GM18505 (cell line): Measurements from ENCODE around the gene NOTCH1.
A peak's percentile ranks its signal among the peaks of the same experiment; 100 is the strongest.

ENCODE experiments used
- ATAC-seq: cut with Tn5 transposase; IDR thresholded peaks from one replicate; pipeline ENCODE4 v1.9.1; 2021; ENCODE audit not compliant: unreplicated experiment
- POLR2A ChIP-seq: IDR thresholded peaks from 4 replicates; pipeline ENCODE4 v1.6.1; 2011; ENCODE audit warnings: borderline replicate concordance; ENCODE audit not compliant: insufficient read depth, insufficient read length; ENCODE audit errors: extremely low read depth

NOTCH1 gene

DNA sequence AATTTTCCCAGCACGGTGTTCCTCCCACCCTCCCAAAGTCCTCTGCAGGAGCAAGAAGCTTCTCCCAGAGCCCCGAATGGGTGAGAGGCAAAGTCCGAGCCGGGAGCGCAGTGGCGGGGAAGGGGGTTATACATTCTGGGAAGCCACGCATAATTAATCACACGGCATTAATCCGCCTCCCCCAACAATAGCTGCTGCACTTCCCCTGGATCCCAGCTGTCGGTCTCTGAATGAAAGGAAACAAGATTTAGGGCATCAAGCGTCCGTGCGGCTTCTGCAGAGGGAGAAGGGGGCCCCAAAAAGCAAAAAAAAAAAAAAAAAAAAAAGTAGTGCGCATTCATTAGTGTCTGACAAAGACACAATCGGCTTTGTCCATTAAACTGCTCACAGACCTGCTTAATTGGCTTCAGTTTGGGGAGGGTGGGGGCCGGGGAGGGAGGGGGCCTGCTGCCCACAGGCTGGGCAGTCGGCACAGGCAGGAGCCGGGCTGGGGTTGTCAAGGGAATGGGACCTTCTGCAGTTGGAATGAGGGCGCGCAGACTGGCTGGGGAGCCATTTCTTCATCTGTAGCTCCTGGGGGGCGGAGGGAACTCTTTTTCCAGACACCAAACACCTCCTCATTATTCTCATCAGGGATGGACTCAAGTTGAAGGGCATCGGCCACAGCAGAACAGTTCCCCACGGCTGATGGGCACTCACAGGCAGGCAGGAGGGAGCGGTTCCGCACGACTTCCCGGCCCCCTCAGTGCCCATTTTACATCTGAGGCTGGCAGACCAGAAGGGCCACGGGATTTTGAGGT lies 3.4 kb downstream of the NOTCH1 start:
- TF ChIP-seq POLR2A, result no peak
- no peak for ATAC-seq

DNA sequence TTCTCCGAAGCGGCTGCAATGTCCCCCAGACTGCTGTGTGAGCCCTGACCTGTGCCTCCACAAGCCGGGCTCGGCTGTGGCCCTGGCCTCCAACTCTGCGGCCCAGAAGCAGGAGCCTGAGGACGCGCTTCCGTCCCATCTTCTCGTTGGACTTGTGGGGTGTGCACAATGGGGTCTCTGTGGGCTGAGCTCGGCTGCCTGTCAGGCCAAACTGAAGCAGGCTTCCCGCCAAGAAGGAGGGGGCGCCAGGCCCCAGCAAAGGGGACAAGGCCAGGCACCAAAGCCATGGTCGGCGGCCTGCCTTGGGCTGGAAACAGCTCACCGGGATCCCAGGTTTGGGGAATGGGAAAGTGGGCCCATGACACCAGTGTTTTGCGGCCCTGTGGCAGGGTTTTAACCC lies 4.1 kb downstream of the NOTCH1 start:
- TF ChIP-seq POLR2A, result no peak
- ATAC-seq, result no peak

DNA sequence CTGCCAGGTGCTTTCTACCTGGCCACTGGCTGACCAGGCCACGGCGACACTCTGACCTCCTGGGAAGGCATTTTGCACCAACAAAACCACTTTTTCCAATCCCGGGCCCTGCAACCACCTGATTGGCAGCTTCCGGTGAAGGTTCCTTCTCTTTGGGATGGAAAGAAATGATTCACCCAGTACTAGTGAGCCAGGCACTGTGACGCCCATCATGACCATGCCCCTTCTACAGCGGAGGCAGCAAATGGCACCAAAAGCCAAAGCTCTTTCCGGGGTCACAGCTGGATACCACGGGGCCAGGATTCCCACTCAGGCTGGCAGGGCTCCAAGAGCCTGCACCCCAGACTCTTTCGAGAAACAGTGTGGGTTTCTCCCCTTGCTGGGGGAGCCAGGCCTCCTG lies 4.7 kb downstream of the NOTCH1 start:
- no peak for TF ChIP-seq POLR2A
- ATAC-seq, result no peak

DNA sequence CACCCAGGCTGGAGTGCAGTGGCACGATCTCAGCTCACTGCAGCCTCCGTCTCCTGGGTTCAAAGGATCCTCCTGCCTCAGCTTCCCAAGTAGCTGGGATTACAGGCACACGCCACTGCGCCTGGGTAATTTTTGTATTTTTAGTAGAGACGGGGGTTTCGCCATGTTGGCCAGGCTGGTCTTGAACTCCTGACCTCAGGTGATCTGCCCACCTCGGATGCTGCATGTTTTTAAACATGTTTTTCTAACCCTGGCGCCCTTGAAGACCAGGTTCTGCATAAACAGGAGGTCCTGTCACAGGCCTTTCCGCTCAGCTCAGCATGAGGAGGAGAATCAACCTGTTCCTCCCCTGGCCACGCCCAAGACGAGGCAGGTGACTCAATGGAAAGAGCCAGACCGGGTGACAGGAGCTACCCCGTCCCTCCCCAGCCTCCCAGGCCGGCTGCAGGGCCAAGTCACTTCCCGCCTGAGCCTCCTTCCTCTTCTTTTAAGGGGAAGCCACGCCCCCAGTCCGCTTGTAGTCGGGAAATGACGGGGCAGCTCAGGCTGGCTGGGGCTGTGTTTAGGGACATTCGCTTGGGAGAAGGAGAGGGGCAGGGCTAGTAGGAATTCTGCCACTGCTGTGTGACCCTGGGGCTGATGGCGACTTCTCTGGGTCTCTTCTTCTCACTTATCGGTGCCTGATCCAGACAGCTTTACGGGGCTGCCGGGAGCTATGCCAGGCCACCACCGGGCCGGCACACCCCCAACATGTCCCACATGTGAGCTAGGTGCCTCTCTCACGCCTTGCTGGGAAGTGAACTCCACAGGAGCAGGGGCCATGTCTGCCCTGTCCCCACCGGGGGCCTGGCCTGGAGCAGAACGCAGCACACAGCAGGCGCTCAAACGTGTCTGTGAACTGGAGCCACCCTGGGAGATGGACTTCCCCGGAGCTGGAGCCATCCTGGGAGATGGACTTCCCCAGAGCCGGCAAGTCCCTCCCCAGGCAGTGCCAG lies 6.1 kb downstream of the NOTCH1 start:
- ATAC-seq, result peak; percentile 40
- peak; percentile 29 for TF ChIP-seq POLR2A

DNA sequence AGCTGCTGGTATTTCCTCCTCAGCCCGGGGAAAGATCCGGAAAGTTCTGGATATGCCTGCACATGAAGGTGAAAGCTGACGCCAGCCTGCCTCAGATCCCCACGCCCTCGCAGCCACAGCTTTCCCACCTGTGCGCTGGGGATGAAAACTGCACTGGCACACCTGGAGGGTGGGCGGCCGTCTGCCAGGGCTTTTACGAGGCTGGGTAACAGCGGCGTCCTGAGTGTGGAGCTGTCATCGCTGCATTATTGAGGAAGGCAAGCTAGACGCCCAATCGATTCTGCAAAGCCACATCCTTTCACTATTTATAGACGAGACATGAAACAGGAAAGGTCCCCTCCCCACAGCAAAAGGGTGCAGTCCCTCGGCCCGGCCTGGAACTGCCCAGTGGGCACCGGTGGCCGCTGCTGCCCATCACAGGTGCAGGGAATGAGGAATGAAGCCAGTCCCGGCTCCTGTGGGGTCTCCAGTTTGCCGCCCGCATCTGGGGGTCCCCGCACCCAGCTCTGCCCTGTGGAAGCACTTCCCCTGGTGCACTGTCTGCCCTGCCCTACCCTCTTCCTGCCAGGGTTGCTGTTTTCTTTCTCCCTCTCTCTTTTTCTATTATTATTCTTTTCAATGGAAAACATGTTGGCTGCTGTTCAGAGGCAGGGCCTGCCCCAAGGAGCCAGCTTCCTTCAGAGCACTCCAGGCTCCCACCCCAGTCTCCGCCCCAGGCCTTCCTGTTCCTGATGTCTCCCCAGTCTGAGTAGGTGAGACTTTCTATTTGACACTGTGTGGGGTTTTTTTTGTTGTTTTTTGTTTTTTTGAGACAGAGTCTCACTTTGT lies 7.0 kb downstream of the NOTCH1 start:
- peak; percentile 9 for TF ChIP-seq POLR2A
- ATAC-seq, result no peak

DNA sequence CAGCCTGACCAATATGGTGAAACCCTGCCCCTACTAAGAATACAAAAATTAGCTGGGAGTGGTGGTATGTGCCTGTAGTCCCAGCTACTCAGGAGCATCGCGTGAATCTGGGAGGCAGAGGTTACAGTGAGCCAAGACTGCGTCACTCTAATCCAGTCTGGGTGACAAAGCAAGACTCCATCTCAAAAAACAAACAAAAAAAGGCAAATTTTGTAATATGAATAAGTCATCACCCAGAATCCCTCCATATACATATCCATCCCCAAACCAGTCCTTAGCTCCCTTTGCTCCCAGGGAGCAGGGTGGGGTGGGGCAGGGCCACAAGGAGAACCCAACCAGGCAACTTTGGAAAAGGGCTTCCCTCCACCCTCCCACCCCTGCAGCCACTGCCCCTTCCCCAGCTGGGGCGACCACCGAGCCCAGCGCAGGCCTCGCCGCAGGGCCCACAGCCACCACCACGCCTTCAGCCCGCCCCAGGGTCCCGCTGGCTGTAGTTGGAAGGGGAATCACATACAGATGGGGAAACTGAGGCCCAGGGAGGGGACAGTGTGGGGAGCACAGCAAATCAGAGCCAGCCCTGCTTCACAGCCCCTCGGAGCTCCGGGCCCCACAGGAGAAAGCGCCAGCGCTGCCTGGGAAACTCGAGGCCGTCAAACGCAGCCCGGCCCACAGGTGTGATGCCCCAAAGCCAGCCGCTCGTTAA lies 7.8 kb downstream of the NOTCH1 start:
- ATAC-seq, result no peak

DNA sequence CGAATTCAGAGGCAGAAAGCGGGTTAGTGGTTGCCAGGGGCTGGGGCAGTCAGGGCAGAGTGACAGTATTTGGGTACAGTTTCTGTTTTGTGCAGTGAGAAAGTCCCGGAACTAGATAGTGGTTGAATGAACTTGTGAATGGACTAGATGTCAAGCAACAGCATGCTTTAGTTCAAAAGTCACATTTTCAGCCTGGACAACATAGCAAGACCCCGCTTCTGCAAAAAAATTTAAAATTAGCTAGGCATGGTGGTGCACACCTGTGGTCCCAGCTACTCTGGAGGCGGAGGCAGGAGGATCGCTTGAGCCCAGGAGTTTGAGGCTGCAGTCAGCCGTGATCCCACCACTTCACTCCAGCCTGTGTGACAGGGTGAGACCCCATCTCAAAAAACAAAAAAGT lies 8.4 kb downstream of the NOTCH1 start:
- no peak for ATAC-seq
- no peak for TF ChIP-seq POLR2A

More for the DNA sequence above, 7.8 kb downstream of the NOTCH1 start:
- TF ChIP-seq POLR2A, result no peak

DNA sequence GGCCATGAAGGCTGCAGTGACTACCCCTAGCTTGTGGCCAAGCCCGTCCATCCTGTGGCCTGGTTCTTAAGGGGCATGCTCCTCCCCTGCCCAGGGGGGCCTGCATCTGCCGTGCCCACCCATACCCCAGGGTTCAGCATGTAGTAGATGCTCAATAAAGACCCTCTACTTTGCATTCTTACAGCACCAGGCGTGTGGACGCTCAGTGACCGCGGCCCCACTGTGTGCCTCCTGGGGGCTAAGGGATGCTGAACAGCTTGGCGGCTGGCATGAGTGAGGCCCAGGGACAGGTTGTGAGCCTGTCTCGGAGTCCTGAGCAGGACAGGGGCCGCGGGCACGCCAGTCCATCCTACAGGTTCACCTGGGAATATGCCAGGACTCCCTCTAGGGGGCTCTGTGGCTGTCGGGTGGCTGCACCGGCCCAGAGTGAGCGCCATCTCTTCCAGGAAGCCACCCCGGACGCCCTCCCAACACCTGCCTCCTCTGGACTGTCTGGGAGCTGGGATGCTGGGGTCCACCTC lies 9.1 kb downstream of the NOTCH1 start:
- no peak for TF ChIP-seq POLR2A
- no peak for ATAC-seq

DNA sequence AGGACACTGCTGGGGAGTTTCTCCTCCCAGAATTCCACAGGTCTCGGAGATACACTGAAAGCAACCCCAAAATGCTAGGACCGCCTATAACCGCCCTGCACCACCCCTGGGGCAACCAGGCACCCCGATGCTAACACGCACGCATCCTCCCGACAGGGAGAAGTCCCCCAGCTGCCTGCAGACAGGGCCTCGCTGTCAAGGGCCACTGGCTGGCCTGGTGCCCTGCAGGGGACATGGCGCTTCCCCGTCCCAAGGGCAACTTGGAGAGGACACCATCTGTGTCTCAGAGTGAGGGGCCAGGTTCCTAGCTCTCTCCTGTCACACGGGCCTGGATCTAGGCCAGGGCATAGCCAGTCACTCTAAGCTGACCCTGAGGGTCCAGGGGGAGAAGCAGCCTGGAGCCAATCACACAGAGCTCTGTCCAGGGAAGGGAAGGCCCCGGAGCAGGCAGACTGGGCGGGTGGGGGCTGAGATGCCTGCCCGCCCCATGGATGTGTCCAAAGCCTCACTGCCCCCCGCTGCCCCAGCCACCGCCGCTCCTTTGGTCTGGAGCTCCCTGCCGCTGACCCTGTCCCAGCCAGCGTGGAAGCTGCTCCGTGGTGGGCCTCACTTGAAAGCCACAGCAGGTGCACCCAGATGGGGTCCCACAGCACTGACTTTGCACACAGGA lies 9.7 kb downstream of the NOTCH1 start:
- ATAC-seq, result no peak
- TF ChIP-seq POLR2A, result no peak

DNA sequence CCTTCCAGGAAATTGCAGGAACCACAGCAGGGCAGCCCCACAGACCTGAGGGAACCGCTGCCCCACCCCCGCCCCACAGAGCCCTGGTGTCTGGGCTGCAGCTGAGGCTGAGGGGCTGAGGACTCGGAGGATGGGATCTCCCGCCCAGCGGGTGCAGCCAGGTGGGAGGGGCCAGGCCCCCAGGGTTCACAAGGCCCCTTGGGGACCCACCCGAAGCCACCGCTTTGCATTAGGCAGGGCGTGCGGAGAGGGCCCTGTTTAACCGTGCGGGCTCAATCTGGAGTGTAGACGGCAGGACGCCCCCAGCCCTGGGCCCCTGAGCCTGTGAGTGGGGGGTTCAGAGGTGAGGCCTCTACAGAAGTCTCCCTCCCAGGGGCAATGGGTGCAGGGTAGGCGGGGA lies 10.8 kb downstream of the NOTCH1 start:
- TF ChIP-seq POLR2A, result no peak
- ATAC-seq, result no peak

DNA sequence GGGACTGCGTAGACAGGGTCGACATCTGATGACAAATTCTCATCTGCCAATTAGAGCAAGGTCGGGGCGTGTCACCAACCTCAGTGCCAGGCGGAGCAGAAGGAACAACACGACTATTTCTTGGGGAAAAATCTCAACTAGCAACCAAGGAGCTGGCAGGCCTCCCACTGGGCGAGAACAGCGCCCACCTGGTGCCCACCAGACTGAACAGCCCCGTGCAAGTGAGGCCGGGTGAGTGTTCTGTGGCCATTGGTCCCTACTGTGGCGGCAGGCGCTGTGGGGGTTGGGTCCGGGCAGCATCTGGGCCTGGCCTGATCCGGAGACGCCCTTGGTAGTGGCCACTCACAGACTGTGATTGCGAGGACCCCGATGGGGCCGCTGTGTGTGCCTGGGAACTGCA lies 11.5 kb downstream of the NOTCH1 start:
- no peak for ATAC-seq
- no peak for TF ChIP-seq POLR2A

DNA sequence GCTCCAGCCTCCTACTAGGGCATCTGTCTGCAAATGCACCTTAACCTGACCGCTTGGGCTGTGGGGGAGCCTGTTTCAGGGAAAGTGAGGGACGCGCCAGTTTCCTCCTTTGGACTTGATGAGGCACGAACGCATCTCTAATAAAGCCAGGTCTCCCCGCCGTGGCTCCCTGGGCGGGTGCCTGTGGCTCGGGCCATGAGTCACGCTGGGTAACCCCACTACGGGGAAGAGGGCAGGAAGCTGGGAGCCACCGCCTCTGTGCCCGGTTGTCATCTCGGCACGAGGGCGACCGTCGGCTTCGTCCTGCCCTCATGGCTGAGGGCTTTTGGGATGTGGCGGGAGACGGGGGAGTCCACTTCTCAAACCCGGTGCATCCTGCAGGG lies 12.1 kb downstream of the NOTCH1 start:
- no peak for TF ChIP-seq POLR2A
- ATAC-seq, result no peak
